ENCODE results near the gene DGKI. TPM values are rescaled to one million over a fixed set of nuclear protein-coding genes. Genes with fewer than 3 reads are reported as not detected.

The DGKI gene
- total RNA-seq = 16.2 and 21.4 TPM in 2 replicates

DNA sequence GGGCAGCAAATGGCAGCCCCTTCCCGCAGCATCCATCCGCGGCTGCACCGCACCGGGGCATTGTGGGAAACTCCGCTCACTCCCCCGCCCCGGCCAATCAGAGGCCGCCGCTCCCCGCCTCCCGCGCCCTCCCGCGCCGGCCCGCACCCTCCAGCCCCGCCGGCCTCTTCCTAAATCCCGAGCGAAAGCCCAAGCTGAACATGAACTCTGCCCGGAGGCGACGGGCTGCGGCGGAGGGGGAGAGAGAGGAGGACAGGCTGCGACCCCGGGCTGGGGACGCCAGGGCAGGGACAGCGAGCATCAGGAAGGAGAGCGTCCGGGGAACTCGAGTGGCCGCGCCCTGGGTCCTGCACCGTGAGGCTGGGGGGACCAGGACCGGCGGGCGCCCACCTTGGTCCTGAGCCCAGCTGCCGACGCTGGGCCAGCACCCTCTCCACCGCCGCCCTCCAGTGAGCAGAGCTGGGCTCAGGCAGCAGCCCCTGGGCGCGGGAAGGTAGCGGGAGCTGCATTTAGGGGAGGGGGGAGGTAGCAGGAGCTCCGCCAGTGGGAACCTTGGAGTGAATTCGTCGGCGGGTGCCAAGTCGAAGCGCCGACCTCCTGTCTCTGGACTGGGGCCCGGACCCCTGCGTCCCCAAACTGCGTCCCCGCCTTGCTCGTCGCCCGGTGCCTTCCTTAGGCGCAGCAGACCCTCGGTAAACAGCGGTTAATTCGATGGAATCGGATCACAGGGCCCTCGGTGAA lies at the start of gene DGKI:
DGKI (minus strand) TSS at position 148 of the 741 bp plus-strand sequence.
- intact Hi-C loops (cut with micrococcal nuclease) = loop anchor here (10.0 kb wide), 1 partner anchor 48 kb away; no protein-coding TSS in a partner anchor
- Mint-ChIP-seq H3K27ac (no peak within 1 kb of the TSS), H3K4me3 (peak within 1 kb of the TSS; percentile 70), H3K36me3 (ENCODE audit: low read depth) (peaks cover 2% of the 10 kb centered on the region), H3K27me3 (peaks cover 53% of the 10 kb centered on the region), H3K4me1 (peaks cover 6% of the 10 kb centered on the region), H3K9me3 (no peaks in the 10 kb centered on the region)
- no peak for DNase-seq

DNA sequence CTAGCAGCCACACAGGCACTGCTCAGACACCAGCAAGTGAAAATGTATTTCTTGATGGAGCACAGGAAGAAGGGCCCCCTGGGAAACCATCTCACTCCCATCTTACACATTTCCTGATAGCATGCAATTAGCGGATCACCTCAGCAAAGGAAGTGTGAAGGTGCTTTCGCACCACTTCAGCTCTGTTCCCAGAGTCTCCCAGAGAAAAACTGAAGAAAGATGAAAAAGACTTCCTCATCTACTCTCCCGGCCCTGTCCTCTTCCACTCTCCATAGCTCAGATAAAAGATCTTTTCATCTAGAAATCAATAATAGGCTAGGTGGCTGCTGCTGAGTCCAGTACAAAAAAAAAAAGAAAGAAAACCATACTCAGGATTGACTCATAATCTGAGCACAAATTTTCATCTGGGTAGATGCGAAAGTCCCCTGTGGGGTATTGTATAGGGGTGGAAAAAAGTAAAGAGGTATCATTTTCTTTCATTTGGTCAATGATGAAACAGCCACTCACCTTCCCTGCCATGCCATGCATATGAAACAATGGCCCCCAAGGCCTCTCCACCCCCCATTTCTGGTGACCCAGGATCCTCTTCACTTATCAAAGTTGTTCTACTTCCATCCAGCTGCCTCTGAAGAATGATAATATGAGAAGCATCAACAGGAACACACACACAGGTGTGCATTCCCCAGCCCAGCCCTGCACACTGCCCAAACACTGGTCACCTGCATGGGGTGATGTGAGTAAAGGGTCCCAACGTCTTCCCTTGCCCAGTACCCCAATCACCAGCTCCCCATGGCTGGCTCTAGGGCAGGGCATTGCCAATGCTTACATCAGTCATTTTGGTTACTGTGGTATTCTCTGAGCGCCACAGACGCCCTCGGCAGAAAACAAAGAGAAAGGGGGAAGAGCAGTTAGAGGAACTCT lies 48.8 kb upstream of the DGKI start:
- no peak for DNase-seq
- no peaks in the 10 kb centered on the region for H3K9me3 Mint-ChIP-seq
- intact Hi-C loops (cut with micrococcal nuclease) = loop anchor here (1.0 to 10.0 kb wide), 4 partner anchors 22 to 269 kb away; partner anchors contain the start of gene DGKI
- H3K4me1 Mint-ChIP-seq = peaks cover 25% of the 10 kb centered on the region
- peaks cover 35% of the 10 kb centered on the region for H3K36me3 Mint-ChIP-seq (ENCODE audit: low read depth)
- peak overlapping the region; percentile 13 for H3K4me3 Mint-ChIP-seq
- no peaks in the 10 kb centered on the region for H3K27me3 Mint-ChIP-seq
- peak overlapping the region; percentile 87 for H3K27ac Mint-ChIP-seq

DNA sequence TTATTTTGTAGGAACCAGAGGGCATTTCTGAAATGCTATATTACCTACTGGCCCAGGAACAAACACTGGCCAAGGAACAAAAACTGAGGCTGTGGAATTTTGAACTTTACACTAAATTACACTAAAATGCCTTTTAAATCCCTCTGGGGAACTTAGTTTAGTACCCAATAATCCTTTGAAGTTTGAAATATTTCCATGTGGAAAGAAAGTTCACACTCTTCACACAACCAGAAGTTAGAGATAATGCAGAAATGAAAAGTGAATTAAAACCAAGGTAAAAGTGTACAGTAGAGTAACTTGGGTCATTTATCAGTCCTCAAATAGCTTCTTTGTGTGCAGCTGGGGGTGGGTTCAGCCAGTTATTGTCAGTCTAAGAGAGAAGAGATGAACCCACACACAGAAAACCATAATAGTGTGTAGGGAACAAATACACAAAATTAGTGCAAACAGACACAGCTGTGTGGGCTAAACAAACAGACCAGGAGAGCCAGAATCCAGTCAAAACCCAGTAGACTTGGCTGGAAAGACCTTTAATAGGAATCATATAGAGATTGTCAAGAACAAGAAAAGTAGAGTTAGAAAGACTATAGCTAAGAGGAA lies 46.5 kb upstream of the DGKI start:
- H3K27me3 Mint-ChIP-seq = no peaks in the 10 kb centered on the region
- H3K4me1 Mint-ChIP-seq = peaks cover 23% of the 10 kb centered on the region
- DNase-seq = no peak
- intact Hi-C loops (cut with micrococcal nuclease) = loop anchor here (10.0 kb wide), 2 partner anchors 48 to 272 kb away; partner anchors contain the start of gene DGKI
- H3K4me3 Mint-ChIP-seq = no peak overlapping the region
- peak overlapping the region; percentile 12 for H3K27ac Mint-ChIP-seq
- peaks cover 35% of the 10 kb centered on the region for H3K36me3 Mint-ChIP-seq (ENCODE audit: low read depth)
- no peaks in the 10 kb centered on the region for H3K9me3 Mint-ChIP-seq

DNA sequence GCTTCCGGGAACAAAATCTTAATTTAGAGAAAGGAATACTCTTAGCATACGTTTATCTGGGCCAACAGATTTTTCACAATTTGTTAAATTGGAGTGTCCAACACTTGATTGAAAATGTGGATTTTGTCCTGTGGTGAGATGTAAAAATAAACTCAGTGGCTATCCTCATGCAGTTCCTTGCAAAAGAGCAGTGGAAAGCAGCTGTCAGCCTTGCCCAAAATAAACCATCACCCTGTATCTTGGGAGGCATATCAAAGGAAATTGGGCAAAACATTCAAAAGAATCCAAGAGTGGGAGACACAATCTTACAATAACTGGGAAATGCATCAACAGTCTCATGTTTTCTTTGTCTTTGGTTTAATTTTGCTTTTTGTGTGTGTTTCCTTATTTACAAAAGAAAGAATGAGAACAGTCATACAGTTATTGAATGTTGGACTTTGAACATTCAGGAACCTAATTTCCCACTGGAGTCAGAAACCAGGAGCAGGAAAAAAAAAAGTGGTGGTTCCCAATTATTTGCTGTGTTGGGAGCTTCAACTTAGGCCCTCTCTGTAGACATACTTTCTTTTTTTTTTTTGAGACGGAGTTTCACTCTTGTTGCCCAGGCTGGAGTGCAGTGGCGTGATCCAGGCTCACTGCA lies 44.4 kb upstream of the DGKI start:
- DNase-seq = no peak
- Mint-ChIP-seq H3K4me3 (no peak overlapping the region), H3K9me3 (no peaks in the 10 kb centered on the region), H3K4me1 (peaks cover 24% of the 10 kb centered on the region), H3K36me3 (ENCODE audit: low read depth) (peaks cover 30% of the 10 kb centered on the region), H3K27me3 (no peaks in the 10 kb centered on the region), H3K27ac (no peak overlapping the region)
- intact Hi-C loops (cut with micrococcal nuclease) = loop anchor here (10.0 kb wide), 2 partner anchors 46 to 274 kb away; partner anchors contain the start of gene DGKI

DNA sequence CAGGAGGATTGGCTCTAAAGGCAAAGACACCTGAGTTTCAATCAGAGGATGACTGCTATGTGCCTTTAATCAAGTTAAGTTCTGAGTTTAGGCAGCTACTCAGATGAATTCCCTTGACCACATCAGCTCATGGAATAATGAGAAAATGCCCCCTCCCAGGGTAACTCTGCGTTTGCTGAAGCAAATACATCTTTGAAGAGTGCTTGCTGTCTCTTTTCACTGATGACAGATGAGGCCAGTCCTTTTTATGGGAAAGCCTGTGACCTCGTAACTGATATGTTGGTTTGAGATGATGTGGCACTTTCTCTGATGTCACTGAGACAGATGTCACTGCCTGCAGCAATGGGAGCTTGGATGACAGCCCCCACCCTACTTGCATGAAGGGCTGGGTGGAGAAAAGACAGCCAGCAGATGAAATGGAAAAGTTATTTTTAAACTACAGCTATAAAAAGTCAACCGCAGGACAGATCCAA lies 43.7 kb upstream of the DGKI start:
- no peak for DNase-seq
- Mint-ChIP-seq H3K9me3 (no peaks in the 10 kb centered on the region), H3K27ac (peak overlapping the region; percentile 62), H3K36me3 (ENCODE audit: low read depth) (peaks cover 27% of the 10 kb centered on the region), H3K4me3 (no peak overlapping the region), H3K27me3 (no peaks in the 10 kb centered on the region), H3K4me1 (peaks cover 23% of the 10 kb centered on the region)
- intact Hi-C loops (cut with micrococcal nuclease) = loop anchor here (10.0 kb wide), 2 partner anchors 46 to 274 kb away; partner anchors contain the start of gene DGKI

DNA sequence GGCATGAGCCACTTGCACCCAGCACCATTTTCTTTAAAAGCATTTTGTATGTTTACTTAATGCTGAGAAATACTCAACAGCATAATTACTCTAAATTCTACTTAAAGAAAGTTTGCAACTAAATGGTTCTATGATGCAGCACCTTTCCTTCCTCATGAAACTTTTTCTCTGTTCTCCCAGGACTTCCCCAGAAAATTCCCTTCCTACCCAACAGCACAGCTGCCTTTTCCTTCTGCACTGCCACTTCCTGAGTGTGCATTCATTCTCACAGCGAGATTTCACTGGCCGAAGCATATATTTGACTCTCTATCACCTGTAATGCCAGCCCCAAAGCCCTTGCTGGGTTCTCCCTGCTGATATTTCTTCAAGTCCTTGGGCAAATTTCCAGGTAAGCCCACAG lies 41.5 kb upstream of the DGKI start:
- Mint-ChIP-seq H3K9me3 (no peaks in the 10 kb centered on the region), H3K27me3 (no peaks in the 10 kb centered on the region), H3K27ac (no peak overlapping the region), H3K4me1 (peaks cover 15% of the 10 kb centered on the region), H3K36me3 (ENCODE audit: low read depth) (peaks cover 34% of the 10 kb centered on the region), H3K4me3 (no peak overlapping the region)
- intact Hi-C loops (cut with micrococcal nuclease) = no loop called here
- DNase-seq = no peak

DNA sequence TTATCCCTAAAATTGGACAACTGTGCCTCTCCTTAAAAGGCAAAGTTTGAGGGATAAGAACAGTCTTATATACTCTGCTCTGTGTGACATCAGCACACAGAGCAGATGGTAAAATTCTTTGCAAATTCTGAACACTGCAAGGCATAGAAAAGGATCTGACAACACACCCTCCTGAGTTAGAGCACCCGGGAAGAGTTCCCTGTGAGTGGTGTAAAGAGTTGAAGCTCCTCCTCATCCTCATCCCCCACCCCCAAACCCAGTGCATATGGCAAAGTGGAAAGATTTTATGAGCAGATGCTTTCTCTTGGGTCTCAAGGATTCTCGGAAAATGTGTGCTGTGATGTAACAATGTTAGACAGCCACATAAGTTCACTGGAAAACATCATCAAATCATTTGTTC lies 40.0 kb upstream of the DGKI start:
- H3K9me3 Mint-ChIP-seq = no peaks in the 10 kb centered on the region
- H3K27ac Mint-ChIP-seq = no peak overlapping the region
- no peaks in the 10 kb centered on the region for H3K27me3 Mint-ChIP-seq
- intact Hi-C loops (cut with micrococcal nuclease) = no loop called here
- peaks cover 23% of the 10 kb centered on the region for H3K4me1 Mint-ChIP-seq
- no peak overlapping the region for H3K4me3 Mint-ChIP-seq
- H3K36me3 Mint-ChIP-seq (ENCODE audit: low read depth) = peaks cover 38% of the 10 kb centered on the region
- no peak for DNase-seq

DNA sequence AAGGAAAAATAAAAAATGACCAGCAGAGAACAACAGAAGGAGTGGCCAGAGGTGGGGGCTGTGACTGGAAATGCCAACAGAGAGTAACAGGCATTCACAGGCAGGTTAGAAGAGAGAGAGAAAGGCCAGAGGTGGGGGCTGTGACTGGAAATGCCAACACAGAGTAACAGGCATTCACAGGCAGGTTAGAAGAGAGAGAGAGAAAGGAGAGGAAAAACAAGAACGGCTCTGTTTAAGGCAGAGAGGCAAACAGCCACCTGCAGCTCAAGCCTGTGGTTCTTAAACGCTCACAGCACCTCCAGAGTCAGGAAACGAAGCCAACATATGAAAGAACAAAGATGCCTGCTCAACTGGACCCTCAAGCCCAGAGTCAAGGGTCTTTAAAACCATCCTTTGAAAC lies 39.5 kb upstream of the DGKI start:
- Mint-ChIP-seq H3K4me3 (no peak overlapping the region), H3K36me3 (ENCODE audit: low read depth) (peaks cover 41% of the 10 kb centered on the region), H3K27me3 (no peaks in the 10 kb centered on the region), H3K9me3 (no peaks in the 10 kb centered on the region), H3K4me1 (peaks cover 23% of the 10 kb centered on the region), H3K27ac (peak overlapping the region; percentile 57)
- intact Hi-C loops (cut with micrococcal nuclease) = no loop called here
- DNase-seq = no peak

DNA sequence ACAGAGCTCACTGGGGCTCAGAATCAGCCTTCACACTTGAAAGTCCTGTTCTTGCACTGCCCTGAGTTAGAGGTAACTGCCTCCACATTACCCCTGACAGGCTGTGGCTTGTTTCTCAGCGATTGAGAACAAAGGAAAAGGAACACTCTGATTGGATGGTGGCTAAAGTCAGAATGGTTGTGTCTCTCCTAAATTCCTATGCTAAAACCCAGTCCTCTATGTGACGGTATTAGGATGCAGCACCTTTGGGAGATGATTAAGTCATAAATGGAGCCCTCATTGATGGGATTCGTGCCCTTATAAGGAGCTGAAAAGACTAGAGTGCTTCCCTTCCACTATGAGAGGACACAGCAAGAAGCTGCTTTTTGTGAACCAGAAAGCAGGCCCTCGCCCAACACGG lies 38.9 kb upstream of the DGKI start:
- Mint-ChIP-seq H3K9me3 (no peaks in the 10 kb centered on the region), H3K27me3 (no peaks in the 10 kb centered on the region), H3K4me3 (no peak overlapping the region), H3K4me1 (peaks cover 23% of the 10 kb centered on the region), H3K36me3 (ENCODE audit: low read depth) (peaks cover 36% of the 10 kb centered on the region), H3K27ac (no peak overlapping the region)
- no peak for DNase-seq
- intact Hi-C loops (cut with micrococcal nuclease) = no loop called here

DNA sequence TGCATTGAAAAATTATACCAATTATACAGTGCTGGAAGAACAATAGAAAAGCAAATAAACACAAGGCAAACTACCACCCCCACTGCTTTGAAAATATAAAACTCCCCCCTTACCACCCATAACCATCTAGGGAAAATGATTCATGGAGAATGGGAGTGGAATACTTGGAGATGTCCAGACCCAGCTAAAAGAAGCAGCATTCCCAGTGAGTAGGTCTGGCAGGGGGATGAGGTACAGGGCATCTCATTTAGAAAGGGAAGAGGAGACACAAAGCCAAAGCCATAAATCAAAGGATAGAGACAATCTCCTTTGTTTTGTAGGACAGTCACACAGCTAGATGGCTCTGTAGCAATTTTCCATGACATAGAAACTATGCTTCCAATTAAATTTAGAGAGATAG lies 36.0 kb upstream of the DGKI start:
- Mint-ChIP-seq H3K27me3 (no peaks in the 10 kb centered on the region), H3K27ac (no peak overlapping the region), H3K9me3 (no peaks in the 10 kb centered on the region), H3K4me3 (no peak overlapping the region), H3K4me1 (peaks cover 22% of the 10 kb centered on the region), H3K36me3 (ENCODE audit: low read depth) (peaks cover 50% of the 10 kb centered on the region)
- no peak for DNase-seq
- intact Hi-C loops (cut with micrococcal nuclease) = loop anchor here (1.0 kb wide), 1 partner anchor 10 kb away; no protein-coding TSS in a partner anchor

DNA sequence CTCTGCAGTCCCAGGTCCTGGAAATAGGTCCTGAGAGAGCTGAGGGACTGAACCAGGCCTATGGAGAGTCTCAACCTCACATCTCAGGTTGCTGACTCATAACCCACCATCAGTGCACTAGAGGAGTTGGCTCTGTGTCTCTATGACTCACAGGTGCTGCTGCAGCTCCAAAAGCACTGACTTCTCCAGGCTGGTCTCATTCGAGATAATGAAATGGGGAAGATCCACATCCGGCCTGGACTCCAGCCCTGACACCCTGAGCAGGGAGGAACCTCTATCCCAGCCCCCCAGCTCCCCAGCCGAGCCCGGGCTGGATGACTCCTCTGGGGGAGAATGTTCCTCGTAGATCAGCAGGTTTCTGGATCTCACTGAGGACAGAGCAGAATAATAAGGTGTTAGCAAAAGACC lies 35.5 kb upstream of the DGKI start:
- intact Hi-C loops (cut with micrococcal nuclease) = loop anchor here (1.0 kb wide), 1 partner anchor 9 kb away; no protein-coding TSS in a partner anchor
- no peak for DNase-seq
- Mint-ChIP-seq H3K36me3 (ENCODE audit: low read depth) (peaks cover 51% of the 10 kb centered on the region), H3K9me3 (no peaks in the 10 kb centered on the region), H3K4me3 (no peak overlapping the region), H3K4me1 (peaks cover 22% of the 10 kb centered on the region), H3K27ac (peak overlapping the region; percentile 55), H3K27me3 (no peaks in the 10 kb centered on the region)

DNA sequence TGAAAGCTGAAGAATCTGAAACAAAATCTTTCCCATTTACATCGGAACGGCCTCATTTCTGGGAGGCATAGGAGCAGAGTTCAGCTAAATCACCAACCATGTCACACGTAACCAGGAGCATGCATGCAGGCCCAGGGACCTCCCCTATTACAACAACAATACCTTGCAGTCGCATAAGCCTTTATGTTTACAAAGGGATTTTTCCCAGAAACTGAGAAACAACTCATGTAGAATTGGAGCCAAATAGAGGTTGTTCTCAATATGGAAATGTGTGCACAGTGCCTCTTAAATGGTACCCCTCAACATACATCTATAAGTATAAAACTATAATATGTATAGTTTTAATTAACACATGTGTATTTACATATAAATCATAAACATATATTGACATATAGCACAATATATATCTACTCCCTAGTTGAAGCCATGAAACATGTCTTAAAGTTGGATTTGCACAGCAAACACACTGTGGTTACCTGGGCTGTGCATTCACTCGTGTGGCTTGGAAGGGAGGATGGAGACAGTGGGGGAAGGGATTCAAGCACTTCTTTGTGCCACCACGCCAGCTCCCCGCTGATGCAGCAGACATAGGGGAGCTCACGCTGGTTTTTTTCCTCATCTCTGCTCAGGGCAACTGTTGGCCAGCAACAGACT lies 35.0 kb upstream of the DGKI start:
- Mint-ChIP-seq H3K9me3 (no peaks in the 10 kb centered on the region), H3K4me3 (no peak overlapping the region), H3K27ac (peak overlapping the region; percentile 55), H3K4me1 (peaks cover 22% of the 10 kb centered on the region), H3K36me3 (ENCODE audit: low read depth) (peaks cover 56% of the 10 kb centered on the region), H3K27me3 (no peaks in the 10 kb centered on the region)
- no peak for DNase-seq
- intact Hi-C loops (cut with micrococcal nuclease) = loop anchor here (1.0 kb wide), 1 partner anchor 8 kb away; no protein-coding TSS in a partner anchor

DNA sequence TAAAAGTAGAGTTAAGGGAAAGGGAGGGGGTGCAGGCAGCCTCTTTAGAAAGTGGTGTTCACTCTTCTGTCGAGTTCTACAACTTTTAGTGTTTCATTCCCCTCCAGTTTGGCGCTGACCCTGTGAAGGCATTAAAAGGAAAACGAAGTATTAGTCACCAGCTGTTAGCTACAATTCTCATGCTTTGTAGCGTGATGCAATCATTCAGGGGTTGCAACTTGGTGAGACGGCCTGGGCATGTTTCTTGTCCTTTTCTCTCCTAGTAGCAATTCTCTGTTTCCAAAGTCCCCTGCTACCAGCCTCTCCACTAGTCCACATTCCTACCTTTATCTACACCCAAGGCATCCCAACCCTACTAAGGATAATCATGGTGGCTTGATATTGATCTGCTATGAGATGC lies 33.7 kb upstream of the DGKI start:
- intact Hi-C loops (cut with micrococcal nuclease) = no loop called here
- Mint-ChIP-seq H3K9me3 (no peaks in the 10 kb centered on the region), H3K27me3 (no peaks in the 10 kb centered on the region), H3K27ac (peak overlapping the region; percentile 1), H3K4me3 (no peak overlapping the region), H3K4me1 (peaks cover 15% of the 10 kb centered on the region), H3K36me3 (ENCODE audit: low read depth) (peaks cover 57% of the 10 kb centered on the region)
- no peak for DNase-seq

All from activated CD4-positive, alpha-beta T cell treated with anti-CD3 and anti-CD28 coated beads, Interleukin-2, amount 10 ng/mL, durations not matched to agents 24 days and 14 days (primary cell).